IPS-11a (cell line): ENCODE data around the gene PTCD3.

Experiments
- H3K4me3 ChIP-seq: one replicate; pipeline ENCODE4 v1.5.1; 2013; ENCODE audit warnings: low read depth, low read length, control low read depth

PTCD3 gene

GRCh38 chr2:86105969-86106945 lies at the start of gene PTCD3:
PTCD3 (plus strand) TSS chr2:86106235; CDS start chr2:86106248, 13 bp downstream.
- H3K4me3 ChIP-seq = peak within 1 kb of the TSS; percentile 100

- H3K4me3 ChIP-seq = no peak overlapping the region
Measured at GRCh38 chr2:86056590-86057331, 49.3 kb upstream of the PTCD3 start.

GRCh38 chr2:86062043-86062442 lies 44.0 kb upstream of the PTCD3 start:
- H3K4me3 ChIP-seq = no peak overlapping the region

- no peak overlapping the region for H3K4me3 ChIP-seq
Measured at GRCh38 chr2:86064006-86064405, 42.0 kb upstream of the PTCD3 start.

GRCh38 chr2:86065512-86065911 lies 40.5 kb upstream of the PTCD3 start:
- H3K4me3 ChIP-seq = no peak overlapping the region

GRCh38 chr2:86066007-86066578 lies 39.9 kb upstream of the PTCD3 start:
- H3K4me3 ChIP-seq = no peak overlapping the region

GRCh38 chr2:86066915-86067314 lies 39.1 kb upstream of the PTCD3 start:
- H3K4me3 ChIP-seq = no peak overlapping the region

- H3K4me3 ChIP-seq = no peak overlapping the region
Measured at GRCh38 chr2:86068136-86068588, 37.9 kb upstream of the PTCD3 start.

- H3K4me3 ChIP-seq = no peak overlapping the region
Measured at GRCh38 chr2:86068648-86069047, 37.4 kb upstream of the PTCD3 start.

- no peak overlapping the region for H3K4me3 ChIP-seq
Measured at GRCh38 chr2:86069091-86069685, 36.8 kb upstream of the PTCD3 start.

GRCh38 chr2:86069783-86070339 lies 36.2 kb upstream of the PTCD3 start:
- no peak overlapping the region for H3K4me3 ChIP-seq

- no peak overlapping the region for H3K4me3 ChIP-seq
Measured at GRCh38 chr2:86070868-86071267, 35.2 kb upstream of the PTCD3 start.

- H3K4me3 ChIP-seq = no peak overlapping the region
Measured at GRCh38 chr2:86072271-86072858, 33.7 kb upstream of the PTCD3 start.

- H3K4me3 ChIP-seq = no peak overlapping the region
Measured at GRCh38 chr2:86073225-86073624, 32.8 kb upstream of the PTCD3 start.

- H3K4me3 ChIP-seq = no peak overlapping the region
Measured at GRCh38 chr2:86074256-86074655, 31.8 kb upstream of the PTCD3 start.

- no peak overlapping the region for H3K4me3 ChIP-seq
Measured at GRCh38 chr2:86074811-86075210, 31.2 kb upstream of the PTCD3 start.

- H3K4me3 ChIP-seq = no peak overlapping the region
Measured at GRCh38 chr2:86075886-86076285, 30.1 kb upstream of the PTCD3 start.

GRCh38 chr2:86078774-86079545 lies 27.1 kb upstream of the PTCD3 start:
- no peak overlapping the region for H3K4me3 ChIP-seq
